Mammary epithelial cell (primary cell): ENCODE results near the gene HIVEP1.

ENCODE experiments used
- CTCF ChIP-seq, 2 donors: IDR thresholded peaks in 1 of 2; conservative IDR thresholded peaks in 1 of 2; 2 replicates each; pipeline ENCODE4 v1.5.1; 2011 to 2012; ENCODE audit warnings: inconsistent platforms in 2 of 2, low read length in 2 of 2, mild to moderate bottlenecking in 2 of 2, control low read depth in 1 of 2, low read depth in 1 of 2; ENCODE audit not compliant: insufficient read depth in 1 of 2; ENCODE audit errors: extremely low read depth in 1 of 2
- EZH2 ChIP-seq: IDR thresholded peaks from 2 replicates; pipeline ENCODE4 v1.6.1; 2012; ENCODE audit warnings: low read length, inconsistent platforms, borderline replicate concordance

DNA sequence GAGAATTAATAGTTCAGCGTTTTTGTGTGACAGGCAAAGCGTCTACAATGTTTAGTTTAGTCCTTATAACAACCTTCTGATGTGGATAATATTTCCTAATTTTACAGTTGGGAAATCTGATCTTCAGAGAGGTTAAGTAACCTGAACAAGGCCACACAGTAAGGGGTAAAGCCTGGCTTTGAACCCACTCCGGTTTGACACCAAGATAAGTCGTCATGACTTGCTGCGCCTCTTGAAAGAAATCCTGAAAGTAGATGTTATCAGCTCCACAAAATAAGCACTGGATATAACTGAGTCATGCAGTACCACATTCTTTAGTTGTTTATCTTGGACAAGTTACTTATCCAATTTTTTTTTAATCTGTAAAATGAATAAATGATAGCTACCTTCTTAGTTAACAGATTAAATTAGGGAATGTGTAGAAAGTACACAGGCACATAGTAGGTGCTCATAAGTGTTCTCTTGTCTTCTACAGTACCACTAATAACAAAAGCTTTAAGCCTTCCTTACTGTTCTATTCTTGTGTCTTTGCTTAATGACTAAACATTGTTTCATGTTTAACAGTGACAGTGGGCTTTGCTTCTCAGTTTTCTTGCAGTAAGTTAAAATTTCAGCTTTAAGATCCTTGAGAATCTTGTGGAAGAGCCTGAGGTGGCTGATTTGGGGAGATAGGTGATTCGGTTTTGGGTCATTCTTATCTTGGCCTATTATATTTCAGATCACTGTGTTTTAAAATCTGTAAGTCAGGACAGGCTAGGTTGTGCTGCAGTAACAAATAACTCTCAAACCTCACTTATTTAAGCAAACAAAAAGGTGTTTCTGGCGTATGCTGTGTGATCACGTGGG, 2.1 kb downstream of the HIVEP1 start:
- TF ChIP-seq CTCF (conservative IDR thresholded peaks at IDR 0.05 in 1 of 2, IDR thresholded peaks at IDR 0.05 in 1 of 2; ENCODE audit: extremely low read depth in 1 of 2, insufficient read depth in 1 of 2, low read depth in 1 of 2, low read length in 2 of 2) = no peak
- no peak for TF ChIP-seq EZH2
